SK-N-MC (cell line): ENCODE data around the gene DGKD.

Source experiments
- DNase-seq: peaks from one replicate; pipeline ENCODE4 v3.0.0-alpha.2; 2011; ENCODE audit warnings: low read depth, low spot score
- H3K27ac ChIP-seq: fragments of 200-600 bp; sonication (generic); 2 replicates; pipeline ENCODE4 v1.5.1; 2016; ENCODE audit warnings: mixed run types
- H3K36me3 ChIP-seq: fragments of 200-600 bp; sonication (generic); 2 replicates; pipeline ENCODE4 v1.6.1; 2017; ENCODE audit warnings: antibody characterized with exemption, low read length, mixed read lengths; ENCODE audit not compliant: insufficient read depth
- H3K4me3 ChIP-seq: fragments of 200-600 bp; sonication (generic); 2 replicates; pipeline ENCODE4 v1.5.1; 2016
- H3K9ac ChIP-seq: fragments of 200-600 bp; sonication (generic); 2 replicates; pipeline ENCODE4 v1.8.0; 2017; ENCODE audit warnings: mixed run types, mixed read lengths; ENCODE audit not compliant: insufficient read length
- H3K9me3 ChIP-seq: fragments of 200-600 bp; sonication (generic); 2 replicates; pipeline ENCODE4 v1.6.1; 2017; ENCODE audit warnings: low read depth, mild to moderate bottlenecking, antibody characterized with exemption, low read length, moderate library complexity, mixed read lengths
- EZH2 ChIP-seq: fragments of 200-600 bp; sonication (generic); IDR thresholded peaks from one replicate; pipeline ENCODE4 v1.6.1; 2017; ENCODE audit warnings: antibody characterized with exemption
- FOXP2 ChIP-seq: optimal IDR thresholded peaks from 2 replicates; pipeline ENCODE3; 2011; ENCODE audit warnings: mild to moderate bottlenecking, moderate library complexity; ENCODE audit not compliant: insufficient read depth; ENCODE audit errors: extremely low read length, control extremely low read depth
- POLR2AphosphoS5 ChIP-seq: IDR thresholded peaks from 2 replicates; pipeline ENCODE4 v1.6.1; 2012; ENCODE audit warnings: mild to moderate bottlenecking, low read depth, low read length, borderline replicate concordance

DGKD gene

DNA sequence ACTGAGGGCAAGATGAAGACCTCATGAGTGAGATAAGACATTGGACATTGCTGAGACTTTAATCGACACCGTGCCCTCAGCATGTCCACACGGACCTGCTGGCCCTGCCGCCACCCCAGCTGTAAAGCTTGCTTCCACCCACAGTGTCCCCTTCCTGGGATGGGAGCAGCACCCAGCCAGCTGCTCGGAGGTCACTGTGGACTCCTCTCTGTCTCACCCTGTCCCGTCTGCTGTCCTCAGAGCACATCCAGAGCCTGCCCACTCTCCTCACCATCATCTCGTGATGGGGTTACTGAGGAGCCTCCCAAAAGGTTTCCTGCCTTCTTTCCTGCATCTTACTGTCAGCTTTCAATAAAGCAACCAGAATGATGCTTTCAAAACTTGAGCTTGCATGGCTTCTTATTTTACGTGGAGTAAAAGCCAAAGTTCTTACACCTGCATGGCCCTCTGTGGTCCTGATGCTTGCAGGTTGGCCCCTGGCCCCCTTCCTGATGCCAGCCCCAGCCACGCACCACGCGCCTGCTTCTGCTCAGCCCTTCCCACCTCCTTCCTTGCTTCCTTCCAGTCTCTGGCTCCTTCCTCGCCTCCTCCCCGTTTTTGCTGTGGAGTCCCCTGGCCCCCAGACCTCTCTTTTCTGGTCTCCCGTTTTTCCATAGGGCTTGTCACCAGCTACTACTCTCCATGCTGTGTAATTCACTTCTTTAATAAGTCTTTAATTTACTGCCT is 67.0 kb downstream of the DGKD start:
- TF ChIP-seq FOXP2 (no peak), EZH2 (no peak), POLR2AphosphoS5 (no peak)
- DNase-seq = no peak
- Histone ChIP-seq H3K36me3 (peaks cover 38% of the 10 kb centered on the region), H3K4me3 (no peak overlapping the region), H3K9ac (no peak overlapping the region), H3K27ac (no peak overlapping the region), H3K9me3 (peaks cover 3% of the 10 kb centered on the region; the same call in 1 of the 2 replicates)

DNA sequence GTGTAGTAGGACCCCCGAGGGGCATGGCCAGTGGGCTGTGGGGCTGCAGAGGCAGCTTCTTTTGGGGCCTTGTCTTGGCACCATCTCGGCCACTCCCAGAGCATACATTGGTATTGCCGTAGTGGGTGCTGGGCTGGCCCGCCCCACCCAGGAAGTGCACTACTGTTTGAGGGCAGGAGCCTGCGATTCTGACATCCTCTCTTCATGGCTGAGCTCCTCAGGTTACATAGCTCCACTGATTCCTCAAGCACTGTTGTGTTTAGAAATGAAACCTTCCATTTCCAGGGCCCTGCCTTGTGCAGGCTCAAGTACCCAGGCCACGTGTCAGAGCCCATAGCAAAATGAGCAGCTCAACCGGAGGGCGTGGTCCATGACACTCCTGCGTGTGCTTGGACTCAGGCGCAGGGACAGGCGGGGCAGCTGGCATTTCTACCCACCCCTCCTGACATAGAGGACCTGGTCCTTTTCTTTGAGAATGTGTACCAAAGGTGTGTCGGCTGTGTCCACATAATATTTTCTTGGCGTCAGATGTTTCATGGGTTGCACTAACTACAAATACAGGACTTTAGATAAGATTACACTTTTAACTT is 67.9 kb downstream of the DGKD start:
- H3K9me3 ChIP-seq = peaks cover 4% of the 10 kb centered on the region; the same call in 1 of the 2 replicates
- no peak overlapping the region for H3K4me3 ChIP-seq
- H3K9ac ChIP-seq = no peak overlapping the region
- TF ChIP-seq FOXP2 = no peak
- TF ChIP-seq EZH2 = no peak
- TF ChIP-seq POLR2AphosphoS5 = no peak
- H3K36me3 ChIP-seq = peaks cover 47% of the 10 kb centered on the region
- H3K27ac ChIP-seq = no peak overlapping the region
- DNase-seq = no peak

DNA sequence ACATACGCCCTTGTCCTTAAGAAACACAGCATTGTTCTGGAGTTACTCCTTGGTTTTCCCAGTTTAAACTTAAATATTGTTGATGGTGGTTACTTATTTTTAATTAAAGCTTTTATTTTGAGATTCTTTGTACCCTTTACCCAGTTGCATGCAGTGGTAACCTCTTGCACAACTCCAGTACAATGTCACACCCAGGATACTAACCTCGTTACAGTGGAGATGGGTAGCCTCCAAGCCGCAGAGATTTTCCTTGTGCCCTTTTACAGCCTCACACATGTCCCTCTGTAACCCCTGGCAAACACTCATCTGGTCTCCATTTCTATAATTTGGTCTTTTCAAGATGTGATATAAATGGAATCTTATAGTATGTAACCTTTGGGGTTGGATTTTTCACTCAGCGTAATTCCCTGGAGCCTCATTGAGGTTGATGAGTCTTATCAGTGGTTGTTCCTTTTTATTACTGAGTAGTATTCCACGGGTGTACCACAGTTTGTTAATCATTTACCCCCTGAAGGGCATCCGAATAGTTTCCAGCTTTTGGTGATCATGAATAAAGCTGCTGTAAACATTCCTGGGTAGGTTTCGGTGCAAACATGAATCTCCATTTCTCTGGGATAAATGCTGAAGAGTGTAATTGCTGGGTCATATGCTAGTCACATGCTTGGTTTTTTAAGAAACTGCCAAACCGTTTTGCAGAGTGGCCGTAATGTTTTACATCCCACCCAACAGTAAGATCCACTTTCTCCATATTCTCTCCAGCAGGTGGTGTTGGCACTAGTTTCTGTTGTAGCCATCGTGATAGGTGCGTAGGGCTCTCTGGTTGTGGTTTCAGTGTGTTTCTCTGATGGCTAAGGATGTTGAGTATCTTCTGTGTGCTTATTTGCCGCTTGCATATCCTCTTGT is 68.6 kb downstream of the DGKD start:
- Histone ChIP-seq H3K4me3 (no peak overlapping the region), H3K27ac (no peak overlapping the region), H3K9ac (no peak overlapping the region), H3K9me3 (peaks cover 4% of the 10 kb centered on the region; the same call in 1 of the 2 replicates), H3K36me3 (peaks cover 45% of the 10 kb centered on the region)
- no peak for DNase-seq
- TF ChIP-seq FOXP2 = no peak
- no peak for TF ChIP-seq POLR2AphosphoS5
- no peak for TF ChIP-seq EZH2

DNA sequence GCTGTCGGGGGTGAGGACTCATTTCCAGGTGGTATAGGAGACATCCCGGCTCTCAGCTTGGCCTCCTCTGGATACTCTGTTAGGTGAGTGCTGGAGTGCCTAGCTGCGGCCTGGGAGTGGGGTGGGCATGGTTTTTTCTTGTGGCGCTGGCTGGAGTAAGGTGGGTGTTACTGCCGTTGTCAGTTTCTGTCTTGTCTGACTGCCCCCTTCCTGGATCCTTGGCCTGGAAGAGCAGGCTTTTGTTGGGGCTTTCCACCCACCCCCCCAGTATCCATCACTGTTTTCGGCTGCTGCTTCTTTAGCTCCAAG is 69.2 kb downstream of the DGKD start:
- no peak for TF ChIP-seq EZH2
- Histone ChIP-seq H3K27ac (no peak overlapping the region), H3K36me3 (peaks cover 42% of the 10 kb centered on the region), H3K4me3 (no peak overlapping the region), H3K9me3 (peaks cover 4% of the 10 kb centered on the region; the same call in 1 of the 2 replicates), H3K9ac (no peak overlapping the region)
- no peak for DNase-seq

DNA sequence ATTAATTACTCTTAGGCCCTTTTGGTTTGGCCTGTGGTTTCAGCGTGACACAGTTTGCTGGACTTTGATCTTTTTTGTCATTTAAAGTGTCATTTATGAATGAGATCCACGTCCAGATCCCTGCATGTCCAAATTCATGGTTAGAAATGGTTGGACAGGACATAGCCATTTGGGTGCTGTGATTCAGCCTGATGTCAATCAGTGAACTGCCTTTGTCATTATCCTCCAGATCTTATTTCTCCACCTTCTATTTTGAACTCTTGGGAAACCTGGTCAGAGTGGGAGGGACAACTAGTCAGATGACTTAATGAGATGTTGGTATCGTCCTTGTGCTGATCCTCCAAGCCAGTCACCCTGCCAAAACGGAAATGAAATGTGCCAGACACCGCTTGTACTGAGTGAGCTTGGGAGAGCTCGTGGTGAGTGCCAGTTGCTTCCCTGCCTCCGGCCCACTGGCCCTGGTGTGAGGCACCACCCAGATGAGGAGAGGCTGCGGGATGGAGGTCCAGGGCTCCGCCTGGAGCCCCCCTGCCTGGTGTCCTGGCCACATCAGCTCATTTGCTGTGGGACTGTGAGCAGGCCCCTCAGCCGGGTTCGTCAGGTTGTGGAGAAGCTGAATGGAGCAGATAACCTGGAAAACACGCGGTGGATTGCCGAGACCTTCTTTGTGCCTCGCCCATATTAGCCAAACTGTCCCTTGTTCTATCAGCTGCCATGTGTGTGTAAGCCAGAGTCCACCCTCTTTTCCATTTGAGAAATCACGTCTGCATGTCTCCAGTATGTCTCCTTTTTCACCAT is 70.1 kb downstream of the DGKD start:
- Histone ChIP-seq H3K9me3 (peaks cover 4% of the 10 kb centered on the region; the same call in 1 of the 2 replicates), H3K4me3 (no peak overlapping the region), H3K9ac (no peak overlapping the region), H3K27ac (no peak overlapping the region), H3K36me3 (peaks cover 42% of the 10 kb centered on the region)
- DNase-seq = no peak
- TF ChIP-seq POLR2AphosphoS5 (no peak), EZH2 (no peak), FOXP2 (no peak)

DNA sequence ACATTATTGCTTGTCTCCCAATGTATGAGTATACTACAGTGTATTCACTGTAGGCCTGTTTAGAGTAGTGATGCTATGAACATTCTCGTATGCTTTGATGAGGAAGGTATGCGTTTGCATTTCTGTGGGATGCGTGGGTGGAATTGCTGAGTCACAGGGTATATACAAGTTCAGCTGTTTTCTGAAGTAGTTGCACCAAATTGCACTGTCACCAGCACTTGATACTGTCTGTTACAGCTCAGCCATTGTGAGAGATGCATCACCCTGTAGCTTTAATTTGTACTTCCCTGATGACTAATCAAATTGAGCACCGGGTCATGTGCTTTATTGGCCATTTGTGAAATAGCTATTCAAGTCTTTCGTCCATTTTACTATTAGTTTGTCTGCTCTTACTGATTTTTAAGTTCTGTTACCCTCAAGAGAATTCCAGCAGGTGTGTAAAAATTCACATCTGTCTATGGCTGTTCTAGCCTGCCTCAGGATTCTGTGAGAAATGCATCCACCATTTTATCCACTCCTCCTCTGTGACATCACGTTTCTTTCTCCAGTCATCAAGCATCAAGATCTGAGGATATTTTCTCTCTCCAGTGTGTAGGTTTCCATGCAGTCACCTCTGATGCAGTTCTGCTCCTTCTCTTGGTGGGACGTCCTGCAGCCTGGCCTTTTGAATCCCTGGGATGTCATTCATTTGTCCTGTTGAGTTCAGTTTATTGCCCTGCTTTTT is 72.5 kb downstream of the DGKD start:
- H3K27ac ChIP-seq = no peak overlapping the region

DNA sequence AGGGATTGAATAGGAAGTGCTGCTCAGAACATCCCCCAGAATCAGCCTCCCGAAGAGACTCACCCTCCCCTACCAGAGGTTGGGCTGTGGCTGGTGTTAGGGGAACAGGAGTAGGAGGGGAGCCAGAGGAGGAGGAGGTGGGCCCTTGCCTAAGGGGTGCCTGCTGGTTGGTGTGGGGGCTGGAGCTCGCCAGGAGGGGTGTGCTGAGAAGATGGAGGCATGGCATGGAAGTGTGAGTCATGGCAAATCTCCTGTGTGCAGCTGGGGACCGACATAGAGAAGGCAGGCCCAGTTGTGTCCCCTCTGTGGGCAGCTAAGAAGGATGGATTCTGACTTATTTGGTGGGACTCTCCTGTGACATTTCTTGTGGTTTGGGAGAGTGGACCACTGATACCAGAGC is 73.7 kb downstream of the DGKD start:
- DNase-seq = no peak
- H3K27ac ChIP-seq = no peak overlapping the region
- no peak overlapping the region for H3K4me3 ChIP-seq
- peaks cover 49% of the 10 kb centered on the region for H3K36me3 ChIP-seq
- peaks cover 4% of the 10 kb centered on the region; the same call in 1 of the 2 replicates for H3K9me3 ChIP-seq
- no peak overlapping the region for H3K9ac ChIP-seq
- TF ChIP-seq FOXP2 (no peak), POLR2AphosphoS5 (no peak), EZH2 (no peak)

More for the DNA sequence above, 72.5 kb downstream of the DGKD start:
- Histone ChIP-seq H3K36me3 (peaks cover 53% of the 10 kb centered on the region), H3K9me3 (peaks cover 4% of the 10 kb centered on the region; the same call in 1 of the 2 replicates), H3K4me3 (no peak overlapping the region), H3K9ac (no peak overlapping the region)
- no peak for DNase-seq
- no peak for TF ChIP-seq FOXP2
- TF ChIP-seq POLR2AphosphoS5 = no peak
- no peak for TF ChIP-seq EZH2
